ENCODE results near the gene PADI4.
"Not testable (repeated sequence)": the region's sequence is repeated elsewhere in the genome, so short reads cannot be mapped to it uniquely, and the experiment has no call there.

PADI4 gene

DNA sequence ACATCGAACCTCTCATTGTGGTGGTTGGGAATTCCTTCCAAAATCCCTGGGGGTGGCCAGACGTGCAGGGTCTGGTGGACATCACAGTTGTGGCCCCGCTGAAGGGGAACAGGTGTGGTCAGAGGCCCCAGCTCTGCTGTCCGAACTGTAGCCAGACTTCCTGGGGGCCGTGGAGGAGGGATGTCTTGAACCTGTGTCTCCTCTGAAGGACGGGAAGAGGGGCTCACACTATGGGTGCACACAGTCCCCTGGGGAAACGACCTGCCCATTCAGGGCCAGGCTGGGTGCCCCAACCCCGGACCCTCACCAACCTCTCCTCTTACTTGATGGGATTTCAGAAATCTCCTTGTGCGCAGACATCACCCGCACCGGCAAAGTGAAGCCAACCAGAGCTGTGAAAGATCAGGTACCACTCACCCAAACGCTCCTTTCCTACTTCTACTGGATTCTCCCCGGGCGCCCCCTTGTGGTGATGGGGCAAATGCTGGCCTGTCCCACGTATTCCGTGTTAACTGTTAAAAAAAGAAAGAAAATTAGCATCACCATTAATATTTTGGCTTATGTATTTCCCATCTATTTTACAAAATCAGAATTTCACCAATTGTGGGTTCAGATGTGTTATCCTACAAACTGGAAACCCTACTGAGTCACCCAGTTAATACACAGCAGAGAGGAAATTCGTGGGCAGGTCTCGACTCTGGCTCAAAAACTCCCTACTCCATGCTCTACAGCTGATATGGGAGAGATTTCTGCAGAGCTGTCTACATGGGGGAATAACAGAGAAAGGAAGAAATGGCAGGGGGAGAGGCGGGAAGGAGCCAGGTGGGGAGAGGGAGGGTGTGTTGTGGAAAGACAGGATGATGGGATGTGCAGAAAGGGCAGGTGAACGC is 28.1 kb downstream of the PADI4 start:
- DNase-seq (ENCODE audit: low read depth): peak; percentile 63
- H3K4me3 ChIP-seq (ENCODE audit: low read depth, low read length): no peak overlapping the region
- TF ChIP-seq, protein P1, sequence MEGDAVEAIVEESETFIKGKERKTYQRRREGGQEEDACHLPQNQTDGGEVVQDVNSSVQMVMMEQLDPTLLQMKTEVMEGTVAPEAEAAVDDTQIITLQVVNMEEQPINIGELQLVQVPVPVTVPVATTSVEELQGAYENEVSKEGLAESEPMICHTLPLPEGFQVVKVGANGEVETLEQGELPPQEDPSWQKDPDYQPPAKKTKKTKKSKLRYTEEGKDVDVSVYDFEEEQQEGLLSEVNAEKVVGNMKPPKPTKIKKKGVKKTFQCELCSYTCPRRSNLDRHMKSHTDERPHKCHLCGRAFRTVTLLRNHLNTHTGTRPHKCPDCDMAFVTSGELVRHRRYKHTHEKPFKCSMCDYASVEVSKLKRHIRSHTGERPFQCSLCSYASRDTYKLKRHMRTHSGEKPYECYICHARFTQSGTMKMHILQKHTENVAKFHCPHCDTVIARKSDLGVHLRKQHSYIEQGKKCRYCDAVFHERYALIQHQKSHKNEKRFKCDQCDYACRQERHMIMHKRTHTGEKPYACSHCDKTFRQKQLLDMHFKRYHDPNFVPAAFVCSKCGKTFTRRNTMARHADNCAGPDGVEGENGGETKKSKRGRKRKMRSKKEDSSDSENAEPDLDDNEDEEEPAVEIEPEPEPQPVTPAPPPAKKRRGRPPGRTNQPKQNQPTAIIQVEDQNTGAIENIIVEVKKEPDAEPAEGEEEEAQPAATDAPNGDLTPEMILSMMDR (IDR thresholded peaks at IDR 0.05; ENCODE audit: insufficient read depth, low read depth, low read length, missing control alignments): peak; percentile 87

DNA sequence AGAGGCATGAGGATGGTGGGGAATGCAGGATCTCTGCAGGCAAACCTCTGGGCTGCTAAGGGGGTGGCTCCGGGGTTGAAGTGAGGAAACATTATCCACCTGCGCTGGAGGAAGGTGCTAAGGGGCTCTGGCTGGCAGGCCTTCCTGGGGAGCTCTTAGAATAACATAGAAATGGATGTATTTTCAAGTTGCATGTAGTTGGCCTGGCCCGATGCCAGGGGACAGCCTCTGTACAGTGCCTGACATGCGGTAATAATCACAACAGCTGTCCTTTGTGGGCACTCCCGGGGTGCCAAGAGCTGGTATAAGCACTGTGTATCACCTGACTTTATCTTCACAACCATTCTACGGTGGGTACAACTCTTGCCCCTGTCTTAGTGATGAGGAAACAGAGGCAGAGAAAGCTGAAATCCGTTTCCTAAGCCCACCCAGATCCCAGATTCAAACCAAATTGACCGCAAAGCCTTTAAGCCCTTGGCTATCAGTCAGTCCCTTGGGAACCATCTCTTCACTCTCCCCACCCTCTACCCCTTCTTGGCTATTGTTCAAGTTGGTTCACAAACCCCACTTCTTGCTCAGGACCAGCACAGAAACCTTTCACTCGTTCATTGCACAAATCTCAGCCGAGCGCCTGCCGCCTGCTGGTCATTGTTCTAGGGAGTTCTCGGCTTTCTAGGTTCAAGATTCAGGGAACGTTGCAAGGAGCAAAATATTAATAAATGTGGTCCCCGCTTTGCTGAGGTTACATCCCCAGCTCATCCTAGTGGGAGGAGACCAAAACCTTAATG is 30.9 kb downstream of the PADI4 start:
- TF ChIP-seq, protein P1 (IDR thresholded peaks at IDR 0.05; ENCODE audit: insufficient read depth, low read depth, low read length, missing control alignments): no peak
- no peak for DNase-seq (ENCODE audit: low read depth)
- no peak overlapping the region for H3K4me3 ChIP-seq (ENCODE audit: low read depth, low read length)

DNA sequence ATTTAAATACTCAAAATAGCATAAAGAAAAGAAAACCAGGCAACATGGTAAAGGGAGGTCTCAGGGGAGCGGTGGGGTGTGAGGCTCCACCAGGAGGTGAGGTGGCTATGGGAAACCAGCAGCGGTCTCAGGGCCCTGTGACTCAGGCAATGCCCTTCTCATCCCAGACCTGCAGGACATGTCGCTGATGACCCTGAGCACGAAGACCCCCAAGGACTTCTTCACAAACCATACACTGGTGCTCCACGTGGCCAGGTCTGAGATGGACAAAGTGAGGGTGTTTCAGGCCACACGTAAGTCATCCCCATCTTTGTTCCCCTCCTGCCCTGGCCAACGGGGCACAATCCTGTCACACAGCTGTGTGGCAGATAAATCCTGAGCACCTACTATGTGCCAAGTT is 31.5 kb downstream of the PADI4 start:
- TF ChIP-seq, protein P1 (IDR thresholded peaks at IDR 0.05; ENCODE audit: insufficient read depth, low read depth, low read length, missing control alignments): no peak
- no peak overlapping the region for H3K4me3 ChIP-seq (ENCODE audit: low read depth, low read length)
- DNase-seq (ENCODE audit: low read depth): no peak

DNA sequence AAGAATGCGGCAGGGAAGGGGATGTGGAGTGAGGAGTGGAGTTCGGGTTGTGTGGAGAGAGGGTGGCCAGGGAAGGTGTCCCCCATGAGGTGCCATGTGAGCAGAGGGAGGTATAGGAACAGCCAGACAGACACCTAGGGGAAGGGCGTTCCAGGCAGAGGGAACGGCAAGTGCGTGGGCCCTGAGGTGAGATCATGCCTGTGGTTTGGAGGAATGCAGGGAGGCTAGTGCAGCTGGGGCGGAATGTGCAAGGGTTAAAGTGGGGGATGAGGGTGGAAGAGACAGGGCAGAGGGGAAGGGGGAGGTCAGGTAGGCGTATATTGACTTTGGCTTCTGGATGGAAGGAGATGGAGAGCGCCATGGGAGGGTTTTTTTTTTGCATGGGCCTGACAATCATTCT is 32.4 kb downstream of the PADI4 start:
- DNase-seq (ENCODE audit: low read depth): no peak
- TF ChIP-seq, protein P1 (IDR thresholded peaks at IDR 0.05; ENCODE audit: insufficient read depth, low read depth, low read length, missing control alignments): no peak
- H3K4me3 ChIP-seq (ENCODE audit: low read depth, low read length): no peak overlapping the region

DNA sequence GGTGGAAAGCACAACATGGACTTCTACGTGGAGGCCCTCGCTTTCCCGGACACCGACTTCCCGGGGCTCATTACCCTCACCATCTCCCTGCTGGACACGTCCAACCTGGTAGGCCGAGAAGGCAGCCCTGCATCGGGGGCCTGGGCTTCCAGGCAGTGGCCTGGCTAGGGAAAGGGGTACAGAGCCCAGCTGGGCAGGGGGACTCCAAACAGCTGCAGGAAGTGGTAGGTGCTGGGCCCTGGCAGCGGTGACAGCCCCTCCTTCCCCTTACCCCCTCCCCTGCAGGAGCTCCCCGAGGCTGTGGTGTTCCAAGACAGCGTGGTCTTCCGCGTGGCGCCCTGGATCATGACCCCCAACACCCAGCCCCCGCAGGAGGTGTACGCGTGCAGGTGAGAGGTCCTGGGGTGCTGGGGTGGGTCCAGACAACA is 34.0 kb downstream of the PADI4 start:
- TF ChIP-seq, protein P1 (IDR thresholded peaks at IDR 0.05; ENCODE audit: insufficient read depth, low read depth, low read length, missing control alignments): no peak
- no peak for DNase-seq (ENCODE audit: low read depth)
- H3K4me3 ChIP-seq (ENCODE audit: low read depth, low read length): no peak overlapping the region

DNA sequence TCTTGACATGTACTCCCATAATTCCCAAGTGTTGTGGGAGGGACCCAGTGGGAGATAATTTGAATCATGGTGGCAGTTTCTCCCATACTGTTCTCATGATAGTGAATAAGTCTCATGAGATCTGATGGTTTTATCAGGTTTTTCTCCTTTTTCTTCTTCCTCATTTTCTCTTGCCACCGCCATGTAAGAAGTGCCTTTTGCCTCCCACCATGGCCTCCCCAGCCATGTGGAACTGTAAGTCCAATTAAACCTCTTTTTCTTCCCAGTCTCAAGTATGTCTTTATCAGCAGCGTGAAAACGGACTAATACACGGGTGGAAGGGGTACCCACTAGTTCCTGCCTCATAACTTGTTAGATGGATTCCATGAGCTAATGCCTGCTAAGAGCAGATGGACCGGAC is 37.5 kb downstream of the PADI4 start:
- not testable (repeated sequence) for DNase-seq (ENCODE audit: low read depth); H3K4me3 ChIP-seq (ENCODE audit: low read depth, low read length)

DNA sequence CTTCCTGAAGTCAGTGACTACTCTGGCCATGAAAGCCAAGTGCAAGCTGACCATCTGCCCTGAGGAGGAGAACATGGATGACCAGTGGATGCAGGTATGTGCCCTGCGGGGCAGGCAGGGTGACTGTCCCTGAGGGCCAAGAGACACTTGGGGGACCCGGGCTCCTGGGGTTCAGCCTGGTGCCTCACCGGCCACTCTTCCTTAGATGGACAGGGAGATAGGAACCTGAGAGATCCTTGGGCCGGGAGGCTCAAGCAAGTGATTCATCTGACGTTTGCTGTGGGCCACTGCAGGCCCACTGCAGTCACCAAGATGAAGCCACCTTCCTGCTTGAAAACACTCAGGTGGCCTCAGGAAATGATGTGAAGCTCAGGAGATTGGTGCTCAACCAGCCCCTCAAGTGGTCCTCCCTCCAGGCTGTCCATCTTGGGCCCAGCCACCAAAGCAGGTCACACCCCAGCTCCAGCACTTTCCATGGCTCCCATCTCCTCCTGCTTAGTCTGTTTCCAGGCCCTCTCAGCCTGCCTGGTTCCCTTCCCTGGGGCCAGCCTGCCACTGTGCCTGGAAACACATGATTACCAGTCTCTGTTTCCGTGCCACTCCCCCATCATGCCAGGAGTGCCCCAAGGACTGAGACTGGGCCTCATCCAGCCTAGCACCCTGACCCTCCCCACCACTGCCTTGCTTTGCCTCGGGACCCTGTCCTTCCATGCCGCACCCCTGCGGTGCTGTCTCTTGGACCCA is 38.2 kb downstream of the PADI4 start:
- no peak for DNase-seq (ENCODE audit: low read depth)
- H3K4me3 ChIP-seq (ENCODE audit: low read depth, low read length): no peak overlapping the region
- TF ChIP-seq, protein P1 (IDR thresholded peaks at IDR 0.05; ENCODE audit: insufficient read depth, low read depth, low read length, missing control alignments): no peak
